GM12892 (cell line): Measurements from ENCODE around the gene GJB1.

Experiments
- DNase-seq: peaks from one replicate; pipeline ENCODE4 v3.0.0; 2011; ENCODE audit not compliant: insufficient read length
- FAIRE-seq: peaks from 2 replicates; lab custom pipeline; 2011; peaks lifted over from hg19 to GRCh38; lab: Jason Lieb, UNC
- POLR2A ChIP-seq: IDR thresholded peaks from 2 replicates; pipeline ENCODE4 v1.6.1; 2011; ENCODE audit warnings: low read depth, low read length, control low read depth
- POLR2AphosphoS5 ChIP-seq: IDR thresholded peaks from 2 replicates; pipeline ENCODE4 v1.6.1; 2011; ENCODE audit warnings: low read depth, low read length, control low read depth
- TAF1 ChIP-seq: IDR thresholded peaks from 2 replicates; pipeline ENCODE4 v1.6.1; 2011; ENCODE audit warnings: low read depth, mild to moderate bottlenecking, control low read depth, low read length, borderline replicate concordance

GJB1 gene

GRCh38 chrX:71217298-71217697, 5.7 kb upstream of the GJB1 start:
- DNase-seq: no peak
- FAIRE-seq: no peak
- TF ChIP-seq POLR2A (no peak), TAF1 (no peak), POLR2AphosphoS5 (no peak)

DNA sequence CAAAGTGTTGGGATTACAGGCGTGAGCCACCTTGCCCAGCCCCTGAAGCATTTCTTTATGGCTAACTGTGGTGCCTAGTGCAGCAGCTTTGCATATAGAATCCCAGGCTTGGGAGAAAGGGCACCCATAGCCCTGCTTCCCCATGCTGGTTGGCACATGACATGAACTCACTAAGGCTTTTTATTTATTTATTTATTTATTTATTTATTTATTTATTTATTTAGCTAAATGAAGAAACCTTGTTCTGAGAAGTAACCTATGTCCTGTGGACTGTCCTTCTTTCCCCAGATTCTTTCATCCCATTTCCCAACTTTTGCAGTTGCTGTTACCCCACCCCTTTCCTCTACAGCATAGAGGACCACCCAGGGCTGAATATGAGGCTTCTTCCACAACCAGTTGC, 1.9 kb upstream of the GJB1 start:
- no peak for DNase-seq
- no peak for FAIRE-seq
- TF ChIP-seq POLR2AphosphoS5 (no peak), TAF1 (no peak), POLR2A (no peak)

- TF ChIP-seq TAF1: no peak
- TF ChIP-seq POLR2AphosphoS5: no peak
- no peak for TF ChIP-seq POLR2A
- no peak for DNase-seq
- FAIRE-seq: no peak
Observed at GRCh38 chrX:71224098-71224708, 1.2 kb downstream of the GJB1 start.

- no peak for DNase-seq
- no peak for FAIRE-seq
- no peak for TF ChIP-seq POLR2A
- no peak for TF ChIP-seq POLR2AphosphoS5
- TF ChIP-seq TAF1: no peak
Observed at GRCh38 chrX:71225009-71225408, 2.0 kb downstream of the GJB1 start.

DNA sequence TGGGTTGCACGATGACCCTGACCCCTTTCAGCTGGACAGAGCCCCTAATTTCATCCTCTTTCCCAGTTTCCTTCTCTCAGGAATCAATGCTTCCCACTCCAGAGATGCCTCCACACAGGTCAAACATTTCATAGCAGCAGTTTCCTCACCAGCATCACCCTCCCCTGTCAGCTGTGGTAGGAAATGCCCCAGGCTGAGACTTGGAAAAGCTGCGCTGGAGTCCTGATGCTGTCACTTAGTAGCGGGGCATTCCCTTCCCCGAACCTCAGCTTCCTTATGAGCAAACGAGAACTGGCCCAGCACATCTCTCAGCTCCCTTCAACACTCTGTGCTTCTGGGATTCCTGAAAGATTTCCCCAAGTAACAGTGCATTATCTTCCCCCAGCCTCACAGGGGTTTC, 2.7 kb downstream of the GJB1 start:
- DNase-seq (no peak), FAIRE-seq (no peak)
- no peak for TF ChIP-seq TAF1
- TF ChIP-seq POLR2AphosphoS5: no peak
- no peak for TF ChIP-seq POLR2A

GRCh38 chrX:71227370-71228062, 4.5 kb downstream of the GJB1 start:
- TF ChIP-seq POLR2A (no peak), TAF1 (no peak), POLR2AphosphoS5 (no peak)
- no peak for DNase-seq
- FAIRE-seq: no peak

- TF ChIP-seq TAF1 (no peak), POLR2AphosphoS5 (no peak), POLR2A (no peak)
- no peak for FAIRE-seq
- DNase-seq: no peak
Observed at GRCh38 chrX:71228063-71228642, 5.1 kb downstream of the GJB1 start.

- FAIRE-seq (no peak), DNase-seq (no peak)
- TF ChIP-seq POLR2A: no peak
- TF ChIP-seq TAF1: no peak
- no peak for TF ChIP-seq POLR2AphosphoS5
Observed at GRCh38 chrX:71235482-71235881, 12.5 kb downstream of the GJB1 start.

DNA sequence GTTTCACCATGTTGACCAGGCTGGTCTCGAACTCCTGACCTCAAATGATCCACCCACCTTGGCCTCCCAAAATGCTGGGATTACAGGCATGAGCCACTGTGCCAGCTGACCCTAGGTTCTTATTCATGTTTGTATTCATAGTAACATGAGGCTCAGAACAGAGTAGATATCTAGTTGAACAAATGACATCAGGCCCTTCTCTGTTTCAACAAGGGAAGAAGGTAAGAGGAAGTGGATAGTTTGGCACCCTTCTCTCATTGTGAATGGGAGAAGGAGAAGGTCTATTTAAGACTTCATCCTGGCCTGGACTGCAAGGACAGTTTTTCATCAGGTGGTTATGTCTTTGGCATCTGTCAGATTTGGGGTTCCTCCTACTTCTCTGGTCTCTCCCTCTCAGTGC, 13.8 kb downstream of the GJB1 start:
- DNase-seq (no peak), FAIRE-seq (no peak)
- TF ChIP-seq TAF1 (no peak), POLR2AphosphoS5 (no peak), POLR2A (no peak)

DNA sequence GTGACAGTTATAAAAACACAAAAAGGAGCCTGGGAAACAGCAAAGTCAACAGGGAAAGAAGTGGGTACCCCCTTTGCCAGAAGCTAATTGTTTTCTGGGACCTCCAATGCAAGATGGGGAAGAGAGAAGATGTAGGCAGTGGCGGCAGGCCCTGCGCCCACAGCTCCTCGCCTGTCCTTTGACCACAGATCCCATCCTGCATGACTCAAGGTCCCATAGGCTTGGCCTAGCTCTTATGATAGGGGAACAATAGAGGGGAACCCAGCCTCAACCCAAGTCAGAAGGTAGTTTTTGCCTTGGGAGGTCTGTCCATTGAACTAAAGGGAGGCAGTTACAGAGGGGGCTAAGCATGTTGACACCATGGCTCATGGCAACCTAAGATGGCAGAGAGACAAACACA, 16.8 kb downstream of the GJB1 start:
- DNase-seq: no peak
- FAIRE-seq: no peak
- TF ChIP-seq TAF1 (no peak), POLR2A (no peak), POLR2AphosphoS5 (no peak)

DNA sequence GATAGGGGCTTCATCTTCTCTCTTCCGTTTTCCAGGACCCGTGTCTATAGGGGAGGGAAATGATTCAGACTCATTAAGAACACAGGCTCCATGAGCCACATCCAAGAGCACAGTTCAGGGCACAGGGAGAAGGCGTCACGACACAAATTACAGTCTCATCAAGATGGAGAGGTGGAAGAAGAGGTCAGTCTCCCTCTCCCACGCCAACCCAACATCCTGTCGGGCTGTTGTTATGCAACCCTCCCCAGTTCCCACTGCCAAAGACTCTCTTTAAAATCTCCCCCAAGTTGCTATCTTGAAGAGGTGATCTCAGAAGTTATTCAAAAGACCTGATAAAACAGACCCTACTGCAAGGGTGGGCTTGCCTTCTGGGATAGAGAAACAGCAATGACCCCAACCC, 18.3 kb downstream of the GJB1 start:
- no peak for FAIRE-seq
- DNase-seq: no peak
- TF ChIP-seq POLR2AphosphoS5 (no peak), TAF1 (no peak)
